Aorta (tissue), 5 donors: Measurements from ENCODE around the gene TSHZ2. TPM values are rescaled to one million over a fixed set of nuclear protein-coding genes. Genes with fewer than 3 reads are reported as not detected.

Experiments
- ATAC-seq: fragments of 200-7000 bp; cut with Tn5 transposase; one replicate; pipeline ENCODE4 v1.9.1; 2022; ENCODE audit warnings: moderate library complexity; ENCODE audit not compliant: low FRiP score
- DNase-seq, 2 donors: peaks; one replicate each; pipeline ENCODE4 v3.0.0-alpha.2; 2020
- H3K27ac ChIP-seq, 2 donors: one replicate each; pipeline ENCODE4 v1.5.1; 2013; ENCODE audit warnings: low read length in 2 of 2, mild to moderate bottlenecking in 2 of 2, moderate library complexity in 2 of 2, control low read depth in 1 of 2, inconsistent platforms in 1 of 2, low read depth in 1 of 2
- H3K27me3 ChIP-seq, 2 donors: one replicate each; pipeline ENCODE4 v1.6.1; 2013; ENCODE audit warnings: control low read depth in 1 of 2, low read length in 1 of 2, mild to moderate bottlenecking in 1 of 2, moderate library complexity in 1 of 2; ENCODE audit not compliant: insufficient read depth in 2 of 2, control insufficient read depth in 1 of 2
- H3K36me3 ChIP-seq, 2 donors: one replicate each; pipeline ENCODE4 v1.6.1; 2013; ENCODE audit warnings: control low read depth in 1 of 2, low read length in 1 of 2, mild to moderate bottlenecking in 1 of 2; ENCODE audit not compliant: insufficient read depth in 2 of 2, control insufficient read depth in 1 of 2
- H3K4me1 ChIP-seq, 2 donors: one replicate each; pipeline ENCODE4 v1.6.1; 2013; ENCODE audit warnings: low read length in 2 of 2, control low read depth in 1 of 2, mild to moderate bottlenecking in 1 of 2, moderate library complexity in 1 of 2; ENCODE audit not compliant: insufficient read depth in 2 of 2, control insufficient read depth in 1 of 2
- H3K4me3 ChIP-seq, 2 donors: one replicate each; pipeline ENCODE4 v1.5.1; 2013; ENCODE audit warnings: low read length in 2 of 2, control low read depth in 1 of 2, mild to moderate bottlenecking in 1 of 2
- H3K9me3 ChIP-seq: one replicate; pipeline ENCODE4 v1.6.1; 2013; ENCODE audit warnings: mild to moderate bottlenecking, low read length; ENCODE audit not compliant: control insufficient read depth
- WGBS, 2 donors: extraction: QIAGEN DNeasy Blood & Tissue Kit; methylation state at CpG; one replicate each; pipeline ENCODE4 v1.1.7; 2013; 5-methylcytosine and 5-hydroxymethylcytosine counted together
- intact Hi-C, 2 donors: fragments of 100-400 bp; cut with DNase I; formaldehyde crosslinking; loops; one replicate each; pipeline versions ENCODE4 v1.14.2 to v1.15.0; 2022
- polyA plus RNA-seq, 2 donors: library from polyadenylated mRNA; stranded (reverse); fragments of 200-250 nt; gene quantifications; one replicate each; pipeline ENCODE4 v1.2.3, GENCODE V29; 2013
- total RNA-seq, 2 donors: library from RNA; stranded (reverse); fragmentation: NEBNext Ultra II Directional; extraction: Animal tissue kit (Norgen Biotek cat#: 25700); gene quantifications; one replicate each; pipeline ENCODE4 v1.2.1, GENCODE V29; 2021
- donor health status: healthy with polysubstance abuse.
- donor health status: Bipolar disorder and iron deficiency.
- donor health status: DM: no; HTN: no; CAD: no.
- donor health status: DM: no; HTN: no; CAD: no.
- donor health status: DM: yes; HTN: yes; CAD: no.

Gene TSHZ2
- total and polyA plus RNA-seq, 4 donors = 0.08 to 95.4 (median 13.3) TPM

GRCh38 chr20:53064935-53065334 lies 92.8 kb downstream of the TSHZ2 start:
- ATAC-seq (no peak), DNase-seq (no peak)
- 87% methylated on average over 7 of the region's 7 CpGs for WGBS, 2 donors
- H3K27ac ChIP-seq = no peak overlapping the region
- intact Hi-C loops = no loop called here
- no peak overlapping the region for H3K4me3 ChIP-seq
- H3K36me3 ChIP-seq = no peaks in the 10 kb centered on the region
- H3K27me3 ChIP-seq = no peaks in the 10 kb centered on the region
- H3K9me3 ChIP-seq = peaks cover 3% of the 10 kb centered on the region
- H3K4me1 ChIP-seq = no peaks in the 10 kb centered on the region

DNA sequence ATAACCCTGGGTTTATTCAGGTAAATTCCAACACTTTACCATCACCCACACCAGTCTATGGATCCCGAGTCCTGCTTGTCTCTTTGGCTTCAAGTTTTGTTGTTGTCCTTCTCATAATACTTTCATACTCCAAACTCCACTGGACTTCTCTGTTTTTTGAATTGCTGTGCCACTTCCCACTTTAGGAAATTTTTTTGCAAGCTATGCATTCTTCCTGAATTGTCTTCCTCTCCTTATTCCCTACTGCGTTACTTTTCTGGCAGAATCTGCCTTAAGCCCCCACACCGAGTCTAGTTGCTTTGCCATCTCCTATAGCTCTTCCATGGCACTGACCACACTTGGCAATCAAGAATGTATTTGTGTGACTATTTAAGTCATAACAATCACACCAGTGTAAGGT lies 96.1 kb downstream of the TSHZ2 start:
- no peaks in the 10 kb centered on the region for H3K27me3 ChIP-seq
- H3K4me3 ChIP-seq = no peak overlapping the region
- no peaks in the 10 kb centered on the region for H3K36me3 ChIP-seq
- no peak for ATAC-seq
- H3K4me1 ChIP-seq = no peaks in the 10 kb centered on the region
- H3K27ac ChIP-seq = no peak overlapping the region
- intact Hi-C loops = no loop called here
- peaks cover 3% of the 10 kb centered on the region for H3K9me3 ChIP-seq
- DNase-seq = no peak
- WGBS, 2 donors = 94 to 96% methylated on average over 3 of the region's 3 CpGs

- intact Hi-C loops = no loop called here
- Histone ChIP-seq H3K27me3 (no peaks in the 10 kb centered on the region), H3K4me3 (no peak overlapping the region)
Observed at GRCh38 chr20:53069132-53069531, 97.0 kb downstream of the TSHZ2 start.

GRCh38 chr20:53070224-53070623 lies 98.1 kb downstream of the TSHZ2 start:
- WGBS, 2 donors = 76 to 79% methylated on average over 4 of the region's 4 CpGs
- Histone ChIP-seq H3K4me1 (no peaks in the 10 kb centered on the region), H3K36me3 (no peaks in the 10 kb centered on the region), H3K27me3 (no peaks in the 10 kb centered on the region), H3K9me3 (peaks cover 3% of the 10 kb centered on the region), H3K27ac (no peak overlapping the region), H3K4me3 (no peak overlapping the region)
- intact Hi-C loops = no loop called here
- DNase-seq (no peak), ATAC-seq (no peak)

More at GRCh38 chr20:53069132-53069531, 97.0 kb downstream of the TSHZ2 start:
- DNase-seq (no peak), ATAC-seq (no peak)
- no peaks in the 10 kb centered on the region for H3K36me3 ChIP-seq
- peaks cover 3% of the 10 kb centered on the region for H3K9me3 ChIP-seq
- WGBS, 2 donors = 58 to 70% methylated on average over 7 of the region's 7 CpGs
- H3K4me1 ChIP-seq = no peaks in the 10 kb centered on the region
- H3K27ac ChIP-seq = no peak overlapping the region

DNA sequence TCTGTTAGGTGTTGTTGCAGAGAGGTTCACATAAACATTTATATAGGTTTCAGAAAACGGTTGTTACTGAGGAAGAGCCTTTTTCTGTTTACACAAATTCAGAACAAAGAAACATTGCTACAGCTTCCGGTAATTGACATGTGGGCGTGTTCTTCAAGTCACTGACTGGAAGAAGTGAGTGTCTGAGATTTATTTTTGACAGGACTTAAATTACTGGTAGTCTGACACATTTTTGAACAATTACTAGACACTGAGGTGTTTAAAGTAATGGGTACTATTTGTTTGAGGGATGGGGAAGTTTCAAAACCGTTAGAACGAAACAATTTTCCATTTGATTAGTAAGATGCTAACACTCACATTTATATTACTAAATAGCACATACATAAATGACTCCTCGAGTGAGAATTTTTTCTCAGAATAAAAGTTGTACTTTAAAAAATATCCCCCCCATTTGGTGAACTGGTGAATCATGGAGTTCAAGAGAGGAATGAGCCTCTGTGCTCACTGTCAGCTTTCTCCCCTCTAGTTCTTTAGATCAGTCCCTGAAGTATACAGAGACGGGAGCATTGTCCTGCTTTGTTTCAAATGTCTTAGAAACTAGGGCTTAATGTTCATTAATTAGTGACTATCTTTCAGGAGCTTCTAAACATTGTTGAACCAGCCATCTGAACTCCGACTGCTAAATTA lies 98.7 kb downstream of the TSHZ2 start:
- Histone ChIP-seq H3K27me3 (no peaks in the 10 kb centered on the region), H3K27ac (no peak overlapping the region), H3K4me3 (no peak overlapping the region), H3K4me1 (no peaks in the 10 kb centered on the region), H3K9me3 (peaks cover 3% of the 10 kb centered on the region), H3K36me3 (no peaks in the 10 kb centered on the region)
- DNase-seq (no peak), ATAC-seq (no peak)
- intact Hi-C loops = no loop called here
- WGBS, 2 donors = 49 to 61% methylated on average over 8 of the region's 8 CpGs

DNA sequence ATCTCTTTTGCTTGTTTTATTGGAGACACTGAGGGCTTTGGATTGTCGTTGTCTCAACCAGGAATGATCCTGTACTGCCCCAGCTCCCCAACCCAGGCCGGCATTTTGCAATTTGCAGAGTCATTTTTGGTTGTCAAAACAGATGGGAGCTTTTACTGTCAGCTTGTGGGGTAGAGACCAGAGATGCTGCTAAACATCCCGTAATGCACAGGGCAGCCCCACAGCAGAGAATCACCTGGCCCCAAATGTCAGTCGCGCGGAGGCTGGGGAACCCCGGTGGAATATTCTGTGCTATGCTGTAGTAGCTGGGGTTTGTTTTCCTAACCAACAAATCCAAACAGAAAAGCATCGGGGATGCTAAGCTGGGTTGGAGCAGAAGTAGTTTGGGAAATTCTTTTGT lies 99.7 kb downstream of the TSHZ2 start:
- no peaks in the 10 kb centered on the region for H3K4me1 ChIP-seq
- H3K27me3 ChIP-seq = no peaks in the 10 kb centered on the region
- no peak overlapping the region for H3K4me3 ChIP-seq
- WGBS, 2 donors = 55 to 64% methylated on average over 8 of the region's 8 CpGs
- H3K9me3 ChIP-seq = peaks cover 3% of the 10 kb centered on the region
- intact Hi-C loops = no loop called here
- no peaks in the 10 kb centered on the region for H3K36me3 ChIP-seq
- ATAC-seq (no peak), DNase-seq (no peak)
- H3K27ac ChIP-seq = no peak overlapping the region

- H3K4me1 ChIP-seq = no peaks in the 10 kb centered on the region
- DNase-seq (no peak), ATAC-seq (no peak)
- intact Hi-C loops = no loop called here
- H3K27me3 ChIP-seq = no peaks in the 10 kb centered on the region
- no peak overlapping the region for H3K27ac ChIP-seq
- 95 to 100% methylated on average over 1 of the region's 1 CpG for WGBS, 2 donors
- no peak overlapping the region for H3K4me3 ChIP-seq
- H3K36me3 ChIP-seq = no peaks in the 10 kb centered on the region
- no peaks in the 10 kb centered on the region for H3K9me3 ChIP-seq
Observed at GRCh38 chr20:53072923-53073579, 100.9 kb downstream of the TSHZ2 start.

DNA sequence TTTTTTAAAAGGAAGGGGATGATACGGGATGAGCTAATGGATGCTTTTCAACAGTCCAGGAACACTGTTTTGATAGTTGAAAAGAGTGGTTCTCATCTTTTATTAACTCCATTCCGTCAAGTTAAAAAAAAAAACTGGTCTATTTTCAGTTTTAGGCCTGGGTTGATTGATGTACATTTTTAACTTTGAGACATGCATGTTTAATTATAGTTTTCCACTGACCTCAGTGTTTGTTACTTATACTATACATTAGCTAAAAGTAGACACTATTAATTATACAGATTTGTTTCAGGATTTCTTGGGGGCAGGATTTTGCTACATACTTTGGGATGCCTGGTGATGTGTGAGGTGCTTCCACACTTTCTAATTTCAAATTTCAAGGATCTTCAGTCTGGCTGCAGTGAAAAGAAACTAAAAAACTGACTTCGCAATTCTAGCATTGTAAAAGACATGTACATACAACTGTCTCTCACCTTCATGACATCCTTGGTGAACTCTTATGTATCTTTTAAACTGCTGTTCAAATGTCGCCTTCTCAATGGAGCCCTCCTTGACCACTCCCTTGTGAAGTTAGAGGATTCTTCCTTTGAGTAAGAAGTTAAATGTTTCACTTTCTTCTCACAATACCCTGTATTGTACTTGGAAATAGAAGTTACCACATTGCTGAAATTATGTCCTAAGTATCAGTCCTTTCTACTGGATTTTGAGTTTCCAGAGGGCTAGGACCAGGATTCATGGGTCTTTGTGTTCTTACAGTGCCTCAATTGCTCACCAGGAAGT lies 101.7 kb downstream of the TSHZ2 start:
- Histone ChIP-seq H3K36me3 (no peaks in the 10 kb centered on the region), H3K4me1 (no peaks in the 10 kb centered on the region), H3K9me3 (no peaks in the 10 kb centered on the region), H3K27me3 (no peaks in the 10 kb centered on the region), H3K27ac (no peak overlapping the region), H3K4me3 (no peak overlapping the region)
- no peak for ATAC-seq
- WGBS, 2 donors = 57 to 73% methylated on average over 4 of the region's 4 CpGs
- intact Hi-C loops = no loop called here
- no peak for DNase-seq
